ENCODE results near the gene LIPH.
A peak's percentile ranks its signal among the peaks of the same experiment; 100 is the strongest.

Gene LIPH

GRCh38 chr3:185502987-185503386 is 49.4 kb downstream of the LIPH start:
- no peak for DNase-seq (ENCODE audit: low read depth in 2 of 2)
- no peak overlapping the region for H3K4me3 ChIP-seq (replicated peaks in 1 of 2; ENCODE audit: low read depth in 2 of 2, low read length in 2 of 2)
- no peak for TF ChIP-seq CTCF (IDR thresholded peaks at IDR 0.05; ENCODE audit: low read depth, low read length)

- peak within 1 kb of the TSS; percentile 87 to 96 for H3K4me3 ChIP-seq (replicated peaks in 1 of 2; ENCODE audit: low read depth in 2 of 2, low read length in 2 of 2)
- DNase-seq (ENCODE audit: low read depth in 2 of 2) = peak; percentile 91 to 94
- TF ChIP-seq CTCF (IDR thresholded peaks at IDR 0.05; ENCODE audit: low read depth, low read length) = no peak
Measured at GRCh38 chr3:185498503-185499396, 53.6 kb downstream of the LIPH start, which contains the start of gene TMEM41A. Gene TMEM41A (minus strand): TSS chr3:185499035. CDS start chr3:185498961, 74 bp downstream.

GRCh38 chr3:185490241-185490640 is 62.1 kb downstream of the LIPH start:
- DNase-seq (ENCODE audit: low read depth in 2 of 2) = no peak
- TF ChIP-seq CTCF (IDR thresholded peaks at IDR 0.05; ENCODE audit: low read depth, low read length) = no peak
- no peak overlapping the region for H3K4me3 ChIP-seq (replicated peaks in 1 of 2; ENCODE audit: low read depth in 2 of 2, low read length in 2 of 2)

GRCh38 chr3:185489462-185489861 is 62.9 kb downstream of the LIPH start:
- TF ChIP-seq CTCF (IDR thresholded peaks at IDR 0.05; ENCODE audit: low read depth, low read length) = no peak
- DNase-seq (ENCODE audit: low read depth in 2 of 2) = no peak
- H3K4me3 ChIP-seq (replicated peaks in 1 of 2; ENCODE audit: low read depth in 2 of 2, low read length in 2 of 2) = no peak overlapping the region

- H3K4me3 ChIP-seq (replicated peaks in 1 of 2; ENCODE audit: low read depth in 2 of 2, low read length in 2 of 2) = no peak overlapping the region
- TF ChIP-seq CTCF (IDR thresholded peaks at IDR 0.05; ENCODE audit: low read depth, low read length) = no peak
- no peak for DNase-seq (ENCODE audit: low read depth in 2 of 2)
Measured at GRCh38 chr3:185488465-185488864, 63.9 kb downstream of the LIPH start.

- no peak for TF ChIP-seq CTCF (IDR thresholded peaks at IDR 0.05; ENCODE audit: low read depth, low read length)
- no peak overlapping the region for H3K4me3 ChIP-seq (replicated peaks in 1 of 2; ENCODE audit: low read depth in 2 of 2, low read length in 2 of 2)
- DNase-seq (ENCODE audit: low read depth in 2 of 2) = no peak
Measured at GRCh38 chr3:185486394-185486793, 66.0 kb downstream of the LIPH start.

Measured in cardiac fibroblast (primary cell).